B cell (primary cell): ENCODE data around the gene KCNT2. TPM values are rescaled to one million over a fixed set of nuclear protein-coding genes. Genes with fewer than 3 reads are reported as not detected.

Experiments
- ATAC-seq: fragments of 200-7000 bp; cut with Tn5 transposase; one replicate; pipeline ENCODE4 v1.10.0; 2021; ENCODE audit warnings: low read depth, mild to moderate bottlenecking, moderate number of reproducible peaks, moderate library complexity
- CTCF ChIA-PET: fragments of 350-600 bp; sonication (Branson Sonifier 250); formaldehyde crosslinking; loops from one replicate; lab custom pipeline; 2021; ENCODE audit warnings: antibody characterized with exemption, inconsistent platforms; lab: Charles Lee
- POLR2A ChIA-PET: fragments of 350-600 bp; sonication (Branson Sonifier 250); formaldehyde crosslinking; loops from one replicate; lab custom pipeline; 2021; ENCODE audit warnings: antibody characterized with exemption; lab: Charles Lee
- DNase-seq: peaks from one replicate; pipeline ENCODE4 v3.0.0; 2013
- H2AFZ ChIP-seq: 2 replicates; pipeline ENCODE4 v1.6.1; 2012; ENCODE audit warnings: mild to moderate bottlenecking, low read depth, low read length; ENCODE audit not compliant: insufficient read depth, poor library complexity, severe bottlenecking
- H3K27ac ChIP-seq, 2 donors: 1 replicate in 1 of 2; 2 replicates in 1 of 2; pipeline ENCODE4 v1.5.1; 2012 to 2013; ENCODE audit warnings: low read length in 2 of 2, mild to moderate bottlenecking in 2 of 2, moderate library complexity in 1 of 2
- H3K27me3 ChIP-seq, 4 experiments: fragments of 200-600 bp in 1 of 4; sonication (generic) in 1 of 4; replicated peaks in 1 of 4; 1 replicate in 2 of 4; 2 replicates in 2 of 4; pipeline versions ENCODE4 v1.6.1 to v1.7.0; 2013 to 2016; ENCODE audit warnings: low read length in 3 of 4, mild to moderate bottlenecking in 2 of 4, mixed read lengths in 1 of 4, moderate library complexity in 1 of 4; ENCODE audit not compliant: insufficient read depth in 4 of 4, control insufficient read depth in 3 of 4; ENCODE audit errors: control extremely low read depth in 1 of 4
- H3K36me3 ChIP-seq, 2 experiments: replicated peaks in 1 of 2; 1 replicate in 1 of 2; 2 replicates in 1 of 2; pipeline versions ENCODE4 v1.6.1 to v1.7.1; 2013; ENCODE audit warnings: low read length in 1 of 2; ENCODE audit not compliant: insufficient read depth in 2 of 2, control insufficient read depth in 1 of 2; ENCODE audit errors: control extremely low read depth in 1 of 2, extremely low read depth in 1 of 2
- H3K4me1 ChIP-seq, 2 donors: fragments of 200-600 bp in 1 of 2; sonication (generic) in 1 of 2; 1 replicate in 1 of 2; 2 replicates in 1 of 2; pipeline versions ENCODE4 v1.5.1 to v1.6.1; 2013 to 2017; ENCODE audit warnings: low read length in 2 of 2; ENCODE audit not compliant: control insufficient read depth in 2 of 2, insufficient read depth in 2 of 2
- H3K4me2 ChIP-seq: replicated peaks from 2 replicates; pipeline ENCODE3; 2012; ENCODE audit warnings: mild to moderate bottlenecking, low read depth, low read length; ENCODE audit not compliant: poor library complexity, severe bottlenecking
- H3K4me3 ChIP-seq, 5 experiments: fragments of 200-600 bp in 1 of 5; sonication (generic) in 1 of 5; 1 replicate in 3 of 5; 2 replicates in 2 of 5; pipeline versions ENCODE4 v1.5.1 to v1.7.0; 2011 to 2016; ENCODE audit warnings: low read length in 4 of 5, mild to moderate bottlenecking in 4 of 5, low read depth in 2 of 5, control low read depth in 1 of 5, moderate library complexity in 1 of 5; ENCODE audit not compliant: insufficient read depth in 1 of 5; ENCODE audit errors: control extremely low read depth in 1 of 5, extremely low read depth in 1 of 5
- H3K79me2 ChIP-seq: fragments of 200-600 bp; sonication (generic); one replicate; pipeline ENCODE4 v1.6.0; 2016; ENCODE audit warnings: low read length; ENCODE audit not compliant: control insufficient read depth, insufficient read depth
- H3K9ac ChIP-seq: fragments of 200-600 bp; sonication (generic); 2 replicates; pipeline ENCODE4 v1.6.1; 2017; ENCODE audit warnings: mild to moderate bottlenecking, low read length, moderate library complexity
- H3K9me3 ChIP-seq, 3 donors: one replicate each; pipeline versions ENCODE4 v1.6.1 to v1.7.1; 2013; ENCODE audit warnings: low read length in 2 of 3; ENCODE audit not compliant: control insufficient read depth in 2 of 3, insufficient read depth in 1 of 3; ENCODE audit errors: control extremely low read depth in 1 of 3
- H4K20me1 ChIP-seq: 2 replicates; pipeline ENCODE4 v1.6.0; 2012; ENCODE audit warnings: mild to moderate bottlenecking, low read length; ENCODE audit not compliant: insufficient read depth, control insufficient read depth, poor library complexity, severe bottlenecking
- H3K27ac Mint-ChIP-seq: one replicate; pipeline ENCODE4 v1.8.0; 2021; ENCODE audit warnings: mixed read lengths
- H3K27me3 Mint-ChIP-seq: one replicate; pipeline ENCODE4 v1.8.0; 2021; ENCODE audit warnings: mixed read lengths
- H3K4me1 Mint-ChIP-seq: one replicate; pipeline ENCODE4 v1.8.0; 2021; ENCODE audit warnings: mixed read lengths
- H3K4me3 Mint-ChIP-seq: one replicate; pipeline ENCODE4 v1.8.0; 2021; ENCODE audit warnings: mixed read lengths
- H3K9me3 Mint-ChIP-seq: one replicate; pipeline ENCODE4 v1.8.0; 2022; ENCODE audit warnings: mixed read lengths; ENCODE audit not compliant: insufficient read depth
- CTCF ChIP-seq: fragments of 200-600 bp; IDR thresholded peaks from one replicate; pipeline ENCODE4 v1.8.0; 2022; ENCODE audit warnings: antibody characterized with exemption, mild to moderate bottlenecking
- EZH2 ChIP-seq: IDR thresholded peaks from 2 replicates; pipeline ENCODE4 v1.6.1; 2012; ENCODE audit warnings: borderline replicate concordance, low read depth, mild to moderate bottlenecking, moderate library complexity, low read length; ENCODE audit not compliant: insufficient read depth, poor library complexity, severe bottlenecking
- WGBS: methylation state at CpG from one replicate; pipeline ENCODE4 v1.1.5; 2013; ENCODE audit warnings: missing lambda C conversion rate; ENCODE audit not compliant: insufficient coverage; 5-methylcytosine and 5-hydroxymethylcytosine counted together
- intact Hi-C: fragments of 100-400 bp; cut with micrococcal nuclease; formaldehyde crosslinking; loops from one replicate; pipeline ENCODE4 v1.10.0; 2022
- polyA plus RNA-seq: library from polyadenylated mRNA; depleted of rRNA; stranded (reverse); fragments of >200 nt; gene quantifications from 2 replicates; pipeline ENCODE4 v1.2.3, GENCODE V29; 2012
- total RNA-seq, 2 donors: library from RNA; stranded (reverse); fragments of 120-200 nt in 1 of 2; gene quantifications; 1 replicate in 1 of 2; 2 replicates in 1 of 2; pipeline versions ENCODE4 v1.2.3 to v1.2.4, GENCODE V29; 2013 to 2022

Gene KCNT2
- total and polyA plus RNA-seq, 2 donors (not counting 1 experiment from before 2014, with no cell fraction given), result not detected

- H3K27ac ChIP-seq, result no peak overlapping the region
- H4K20me1 ChIP-seq, result no peaks in the 10 kb centered on the region
- no peak overlapping the region for H3K9ac ChIP-seq
- H3K9me3 ChIP-seq, result no peaks in the 10 kb centered on the region
- Mint-ChIP-seq H3K27ac (no peak overlapping the region), H3K27me3 (no peaks in the 10 kb centered on the region), H3K9me3 (no peaks in the 10 kb centered on the region), H3K4me3 (no peak overlapping the region), H3K4me1 (no peaks in the 10 kb centered on the region)
- H2AFZ ChIP-seq, result no peak overlapping the region
- H3K4me3 ChIP-seq, result no peak overlapping the region
- DNase-seq (no peak), ATAC-seq (no peak)
- H3K79me2 ChIP-seq, result no peaks in the 10 kb centered on the region
- ChIA-PET POLR2A (no interaction called here), CTCF (no interaction called here)
- TF ChIP-seq CTCF (no peak), EZH2 (no peak)
- H3K36me3 ChIP-seq, result no peaks in the 10 kb centered on the region
- H3K4me1 ChIP-seq, result no peaks in the 10 kb centered on the region
- no peak overlapping the region for H3K4me2 ChIP-seq
- 100% methylated on average over 1 of the region's 3 CpGs for WGBS
- intact Hi-C loops, result no loop called here
- no peaks in the 10 kb centered on the region for H3K27me3 ChIP-seq
These were observed 165.9 kb downstream of the KCNT2 start for GRCh38 chr1:196442366-196442765.

DNA sequence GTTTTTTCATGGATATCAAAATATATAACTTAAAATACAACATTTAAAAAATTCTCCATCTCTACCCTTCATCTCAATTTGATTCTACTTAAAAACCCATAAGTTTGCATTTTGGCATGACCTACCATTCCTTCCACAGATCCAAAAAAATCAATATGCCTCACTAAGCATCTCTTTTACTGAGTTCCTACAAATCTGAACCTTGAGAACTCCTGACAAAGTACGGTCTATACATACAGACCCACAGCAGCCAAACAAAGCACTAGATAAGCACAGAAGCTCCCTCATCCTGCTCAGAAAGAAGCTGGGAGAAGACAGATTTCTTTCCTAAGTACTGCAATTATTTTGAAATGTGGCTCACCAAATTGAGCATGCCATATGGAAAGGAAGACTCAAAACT is 167.5 kb downstream of the KCNT2 start:
- Histone ChIP-seq H3K4me2 (no peak overlapping the region), H3K9ac (no peak overlapping the region), H3K27me3 (no peaks in the 10 kb centered on the region), H3K9me3 (no peaks in the 10 kb centered on the region), H3K79me2 (no peaks in the 10 kb centered on the region), H3K4me1 (no peaks in the 10 kb centered on the region), H3K4me3 (no peak overlapping the region), H3K36me3 (no peaks in the 10 kb centered on the region), H3K27ac (no peak overlapping the region), H2AFZ (no peak overlapping the region), H4K20me1 (no peaks in the 10 kb centered on the region)
- no peak overlapping the region for H3K27ac Mint-ChIP-seq
- no peak overlapping the region for H3K4me3 Mint-ChIP-seq
- ATAC-seq (no peak), DNase-seq (no peak)
- intact Hi-C loops, result no loop called here
- H3K4me1 Mint-ChIP-seq, result no peaks in the 10 kb centered on the region
- no peaks in the 10 kb centered on the region for H3K9me3 Mint-ChIP-seq
- H3K27me3 Mint-ChIP-seq, result no peaks in the 10 kb centered on the region
- no peak for TF ChIP-seq EZH2
- TF ChIP-seq CTCF, result no peak
- ChIA-PET POLR2A (no interaction called here), CTCF (no interaction called here)
- no CpG with 5 or more reads among the region's 1 CpG for WGBS
